ENCODE measurements around the gene MRPL41.
"Not testable (repeated sequence)": the region's sequence is repeated elsewhere in the genome, so short reads cannot be mapped to it uniquely, and the experiment has no call there.

MRPL41 gene

DNA sequence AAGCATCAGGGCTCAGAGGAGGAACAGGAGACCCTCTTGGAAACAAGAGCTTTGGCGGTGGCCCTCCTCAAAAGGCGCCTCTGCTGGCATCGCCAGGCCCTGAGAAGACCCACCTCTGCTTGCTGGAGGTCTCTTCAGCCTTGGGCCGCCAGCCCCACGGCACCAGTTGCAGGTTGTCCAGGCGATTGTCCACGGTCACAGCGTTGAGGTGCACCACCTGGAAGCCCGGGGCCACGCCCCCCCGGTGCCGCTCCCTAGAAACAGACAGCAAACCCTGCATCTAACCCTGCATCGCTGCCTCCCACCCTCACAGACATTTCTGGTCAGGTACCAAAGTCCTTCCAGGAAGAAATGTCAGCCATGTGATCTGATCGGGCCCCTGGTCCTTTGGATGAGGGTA lies 35.2 kb downstream of the MRPL41 start:
- H3K27me3 ChIP-seq (ENCODE audit: insufficient read depth, low read length): no peaks in the 10 kb centered on the region
- no peak overlapping the region for H3K27ac ChIP-seq (ENCODE audit: low read depth, low read length)
- H3K4me3 ChIP-seq (ENCODE audit: low read depth, low read length): no peak overlapping the region
- H3K79me2 ChIP-seq (ENCODE audit: control insufficient read depth, insufficient read depth, low read length, unreplicated experiment): peaks cover 39% of the 10 kb centered on the region
- H3K4me1 ChIP-seq (ENCODE audit: control insufficient read depth, insufficient read depth, low read length, unreplicated experiment): peaks cover 10% of the 10 kb centered on the region
- no peak overlapping the region for H2AFZ ChIP-seq (ENCODE audit: low read length, unreplicated experiment)
- peaks cover 17% of the 10 kb centered on the region; the same call in 1 of the 2 replicates for H3K36me3 ChIP-seq (ENCODE audit: insufficient read depth, low read length)

- Histone ChIP-seq H3K4me3 (ENCODE audit: low read depth, low read length) (peak overlapping the region; percentile 99; the same call in 1 of the 2 replicates), H3K79me2 (ENCODE audit: control insufficient read depth, insufficient read depth, low read length, unreplicated experiment) (peaks cover 39% of the 10 kb centered on the region), H3K27me3 (ENCODE audit: insufficient read depth, low read length) (no peaks in the 10 kb centered on the region), H3K27ac (ENCODE audit: low read depth, low read length) (no peak overlapping the region), H3K4me1 (ENCODE audit: control insufficient read depth, insufficient read depth, low read length, unreplicated experiment) (peaks cover 10% of the 10 kb centered on the region), H3K36me3 (ENCODE audit: insufficient read depth, low read length) (peaks cover 12% of the 10 kb centered on the region; the same call in 1 of the 2 replicates), H2AFZ (ENCODE audit: low read length, unreplicated experiment) (no peak overlapping the region)
Observed at GRCh38 chr9:137588311-137588710, 36.6 kb downstream of the MRPL41 start.

GRCh38 chr9:137588891-137589290 lies 37.2 kb downstream of the MRPL41 start:
- H2AFZ ChIP-seq (ENCODE audit: low read length, unreplicated experiment): no peak overlapping the region
- no peak overlapping the region for H3K27ac ChIP-seq (ENCODE audit: low read depth, low read length)
- peaks cover 11% of the 10 kb centered on the region; the same call in 1 of the 2 replicates for H3K36me3 ChIP-seq (ENCODE audit: insufficient read depth, low read length)
- peaks cover 10% of the 10 kb centered on the region for H3K4me1 ChIP-seq (ENCODE audit: control insufficient read depth, insufficient read depth, low read length, unreplicated experiment)
- peak overlapping the region; percentile 99 for H3K4me3 ChIP-seq (ENCODE audit: low read depth, low read length)
- H3K79me2 ChIP-seq (ENCODE audit: control insufficient read depth, insufficient read depth, low read length, unreplicated experiment): peaks cover 36% of the 10 kb centered on the region
- H3K27me3 ChIP-seq (ENCODE audit: insufficient read depth, low read length): no peaks in the 10 kb centered on the region

GRCh38 chr9:137589441-137590122 lies 37.9 kb downstream of the MRPL41 start:
- Histone ChIP-seq H3K36me3 (ENCODE audit: insufficient read depth, low read length) (peaks cover 11% of the 10 kb centered on the region; the same call in 1 of the 2 replicates), H3K4me3 (ENCODE audit: low read depth, low read length) (peak overlapping the region; percentile 99), H2AFZ (ENCODE audit: low read length, unreplicated experiment) (peak overlapping the region; percentile 25), H3K27ac (ENCODE audit: low read depth, low read length) (no peak overlapping the region), H3K4me1 (ENCODE audit: control insufficient read depth, insufficient read depth, low read length, unreplicated experiment) (peaks cover 10% of the 10 kb centered on the region), H3K79me2 (ENCODE audit: control insufficient read depth, insufficient read depth, low read length, unreplicated experiment) (peaks cover 36% of the 10 kb centered on the region), H3K27me3 (ENCODE audit: insufficient read depth, low read length) (no peaks in the 10 kb centered on the region)

GRCh38 chr9:137590123-137590468 lies 38.4 kb downstream of the MRPL41 start:
- H2AFZ ChIP-seq (ENCODE audit: low read length, unreplicated experiment): no peak overlapping the region
- no peaks in the 10 kb centered on the region for H3K27me3 ChIP-seq (ENCODE audit: insufficient read depth, low read length)
- H3K27ac ChIP-seq (ENCODE audit: low read depth, low read length): no peak overlapping the region
- H3K79me2 ChIP-seq (ENCODE audit: control insufficient read depth, insufficient read depth, low read length, unreplicated experiment): peaks cover 36% of the 10 kb centered on the region
- H3K4me1 ChIP-seq (ENCODE audit: control insufficient read depth, insufficient read depth, low read length, unreplicated experiment): peaks cover 10% of the 10 kb centered on the region
- peak overlapping the region; percentile 99 for H3K4me3 ChIP-seq (ENCODE audit: low read depth, low read length)
- peaks cover 11% of the 10 kb centered on the region; the same call in 1 of the 2 replicates for H3K36me3 ChIP-seq (ENCODE audit: insufficient read depth, low read length)

DNA sequence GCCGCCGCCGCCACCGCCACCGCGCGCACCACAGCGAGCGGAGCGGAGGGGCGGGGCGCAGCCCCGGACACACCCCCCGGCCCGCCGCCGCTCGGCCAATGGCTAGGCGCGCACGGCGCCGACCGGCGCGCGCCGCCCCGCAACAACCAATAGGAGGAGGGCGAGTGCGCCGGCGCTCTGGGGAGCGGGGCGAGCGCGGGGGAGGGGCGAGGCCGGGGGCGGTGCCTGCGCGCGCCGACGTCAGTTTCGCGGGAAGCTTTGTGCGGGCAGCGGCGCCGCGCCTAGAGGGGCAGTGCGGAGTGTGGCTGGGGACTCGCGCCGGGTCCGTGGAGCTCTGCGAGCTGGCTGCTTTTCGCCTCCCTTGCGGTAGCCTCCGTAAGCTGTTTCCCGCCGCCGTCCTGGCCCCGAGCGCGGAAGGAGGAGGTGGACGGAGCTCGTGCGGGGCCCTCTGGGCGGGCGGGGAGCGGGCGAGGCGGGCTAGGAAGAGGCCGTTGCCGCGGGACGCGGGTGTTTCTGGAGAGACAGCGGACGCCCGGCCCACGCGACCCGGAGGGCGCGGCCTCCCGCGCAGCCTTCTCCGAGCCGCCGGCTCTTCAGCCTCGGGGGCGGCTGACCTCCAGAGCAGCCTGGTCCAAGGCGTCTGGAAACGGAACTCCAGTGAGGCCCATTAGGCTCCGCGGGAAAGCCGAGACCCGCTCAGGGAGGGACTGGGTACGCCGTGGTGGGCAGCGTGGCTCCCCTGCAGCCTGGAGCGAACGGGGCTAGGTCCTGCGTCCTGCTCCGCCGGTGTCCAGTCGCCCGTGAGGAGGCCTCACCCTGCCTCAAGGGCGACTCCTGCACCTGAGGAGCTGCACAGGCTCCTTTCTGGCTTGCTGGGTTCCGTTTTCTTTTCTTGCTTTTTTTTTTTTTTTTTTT lies 39.0 kb downstream of the MRPL41 start, which contains the start of gene ZMYND19:
Gene ZMYND19, minus strand, starts transcription at position 44 of the 915 bp plus-strand sequence. CDS start 249 bp downstream, outside the sequence.
- H3K27ac ChIP-seq (ENCODE audit: low read depth, low read length): peak within 1 kb of the TSS; percentile 38; the same call in 1 of the 2 replicates
- no peaks in the 10 kb centered on the region for H3K27me3 ChIP-seq (ENCODE audit: insufficient read depth, low read length)

DNA sequence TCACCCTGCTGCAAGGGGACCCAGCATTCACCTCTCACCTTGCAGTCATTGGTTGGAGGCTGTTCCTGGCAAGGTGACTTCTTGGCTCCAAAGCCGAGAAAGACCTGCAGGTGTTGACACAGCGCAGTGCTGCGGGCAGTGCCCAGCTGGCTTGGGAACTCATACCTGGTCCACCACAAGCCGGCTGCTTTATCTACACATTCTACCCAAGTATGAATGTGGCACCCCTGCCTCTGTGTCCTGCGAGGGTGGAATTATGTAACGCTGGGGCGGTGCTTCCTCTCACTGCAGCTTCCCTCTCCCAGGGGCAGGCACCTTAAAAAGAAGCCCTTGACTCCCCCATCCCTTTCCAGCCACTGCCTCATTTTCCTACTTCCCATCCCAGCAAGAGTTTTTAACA lies 41.1 kb downstream of the MRPL41 start:
- H3K4me1 ChIP-seq (ENCODE audit: control insufficient read depth, insufficient read depth, low read length, unreplicated experiment): peaks cover 10% of the 10 kb centered on the region
- H3K36me3 ChIP-seq (ENCODE audit: insufficient read depth, low read length): no peaks in the 10 kb centered on the region
- no peak overlapping the region for H3K27ac ChIP-seq (ENCODE audit: low read depth, low read length)
- no peak overlapping the region for H2AFZ ChIP-seq (ENCODE audit: low read length, unreplicated experiment)
- H3K27me3 ChIP-seq (ENCODE audit: insufficient read depth, low read length): no peaks in the 10 kb centered on the region
- no peak overlapping the region for H3K4me3 ChIP-seq (ENCODE audit: low read depth, low read length)
- peaks cover 24% of the 10 kb centered on the region for H3K79me2 ChIP-seq (ENCODE audit: control insufficient read depth, insufficient read depth, low read length, unreplicated experiment)

More for the DNA sequence above, 39.0 kb downstream of the MRPL41 start, which contains the start of gene ZMYND19:
- Histone ChIP-seq H2AFZ (ENCODE audit: low read length, unreplicated experiment) (peak within 1 kb of the TSS; percentile 83), H3K4me1 (ENCODE audit: control insufficient read depth, insufficient read depth, low read length, unreplicated experiment) (peaks cover 10% of the 10 kb centered on the region), H3K79me2 (ENCODE audit: control insufficient read depth, insufficient read depth, low read length, unreplicated experiment) (peaks cover 36% of the 10 kb centered on the region), H3K4me3 (ENCODE audit: low read depth, low read length) (peak within 1 kb of the TSS; percentile 99), H3K36me3 (ENCODE audit: insufficient read depth, low read length) (peaks cover 11% of the 10 kb centered on the region; the same call in 1 of the 2 replicates)

DNA sequence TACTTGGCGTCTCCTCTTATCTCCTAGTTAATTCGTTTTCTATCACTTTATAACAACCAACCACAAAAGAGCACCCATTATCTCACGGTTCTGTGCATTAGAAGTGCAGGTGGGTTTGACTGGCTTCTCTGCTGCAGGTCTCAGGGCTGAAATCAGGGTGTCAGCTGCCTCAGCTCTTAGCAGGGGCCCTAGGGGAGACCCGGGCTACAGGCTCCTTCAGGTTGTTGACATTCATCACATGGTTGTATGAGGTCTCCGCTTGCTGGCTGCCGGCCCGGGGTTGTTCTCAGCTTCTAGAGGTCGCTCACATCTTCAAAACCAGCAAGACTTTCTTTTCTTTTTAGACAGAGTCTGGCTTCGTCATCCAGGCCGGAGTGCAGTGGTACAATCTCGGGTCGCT lies 41.5 kb downstream of the MRPL41 start:
- Histone ChIP-seq H2AFZ (ENCODE audit: low read length, unreplicated experiment) (no peak overlapping the region), H3K4me1 (ENCODE audit: control insufficient read depth, insufficient read depth, low read length, unreplicated experiment) (peaks cover 10% of the 10 kb centered on the region), H3K79me2 (ENCODE audit: control insufficient read depth, insufficient read depth, low read length, unreplicated experiment) (peaks cover 20% of the 10 kb centered on the region), H3K27ac (ENCODE audit: low read depth, low read length) (no peak overlapping the region), H3K4me3 (ENCODE audit: low read depth, low read length) (no peak overlapping the region), H3K36me3 (ENCODE audit: insufficient read depth, low read length) (no peaks in the 10 kb centered on the region), H3K27me3 (ENCODE audit: insufficient read depth, low read length) (no peaks in the 10 kb centered on the region)

DNA sequence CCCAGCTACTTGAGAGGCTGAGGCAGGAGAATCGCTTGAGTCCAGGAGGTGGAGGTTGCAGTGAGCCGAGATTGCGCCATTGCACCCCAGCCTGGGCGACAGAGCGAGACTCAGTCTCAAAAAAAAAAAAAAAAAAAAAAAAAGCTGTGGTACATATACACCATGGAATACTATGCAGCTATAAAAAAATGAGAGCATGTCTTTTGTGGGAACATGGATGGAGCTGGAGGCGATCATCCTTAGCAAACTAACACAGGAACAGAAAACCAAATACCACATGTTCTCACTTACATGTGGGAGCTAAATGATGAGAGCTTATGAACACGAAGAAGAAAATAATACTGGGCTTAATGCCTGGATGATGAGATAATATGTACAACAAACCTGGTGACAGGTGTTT lies 44.9 kb downstream of the MRPL41 start:
- not testable (repeated sequence) for H3K27me3 ChIP-seq (ENCODE audit: insufficient read depth, low read length); H3K79me2 ChIP-seq (ENCODE audit: control insufficient read depth, insufficient read depth, low read length, unreplicated experiment); H3K36me3 ChIP-seq (ENCODE audit: insufficient read depth, low read length); H2AFZ ChIP-seq (ENCODE audit: low read length, unreplicated experiment); H3K4me1 ChIP-seq (ENCODE audit: control insufficient read depth, insufficient read depth, low read length, unreplicated experiment); H3K27ac ChIP-seq (ENCODE audit: low read depth, low read length); H3K4me3 ChIP-seq (ENCODE audit: low read depth, low read length)

DNA sequence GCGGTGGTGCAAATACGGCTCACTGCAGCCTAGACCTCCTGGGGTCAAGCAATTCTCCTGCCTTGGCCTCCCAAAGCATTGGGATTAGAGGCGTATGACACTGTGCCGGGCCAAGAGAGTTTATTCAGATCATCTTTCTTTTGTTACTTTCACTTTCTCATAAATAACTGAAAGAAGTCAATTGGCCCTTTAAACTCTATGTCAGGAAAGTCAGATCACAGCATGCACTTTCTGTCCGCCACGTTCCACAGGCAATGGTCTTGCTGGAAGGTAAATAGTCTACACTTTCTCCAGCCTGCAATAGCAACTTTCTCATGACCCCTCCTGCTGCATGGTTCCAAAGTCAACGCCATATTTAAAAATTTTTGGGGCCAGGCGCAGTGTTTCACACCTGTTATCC lies 47.3 kb downstream of the MRPL41 start:
- Histone ChIP-seq H3K36me3 (ENCODE audit: insufficient read depth, low read length) (no peaks in the 10 kb centered on the region), H3K27ac (ENCODE audit: low read depth, low read length) (no peak overlapping the region), H3K4me3 (ENCODE audit: low read depth, low read length) (no peak overlapping the region), H3K4me1 (ENCODE audit: control insufficient read depth, insufficient read depth, low read length, unreplicated experiment) (no peaks in the 10 kb centered on the region), H2AFZ (ENCODE audit: low read length, unreplicated experiment) (no peak overlapping the region), H3K27me3 (ENCODE audit: insufficient read depth, low read length) (no peaks in the 10 kb centered on the region), H3K79me2 (ENCODE audit: control insufficient read depth, insufficient read depth, low read length, unreplicated experiment) (no peaks in the 10 kb centered on the region)
